ENCODE measurements around the gene NPDC1.

NPDC1 gene

GRCh38 chr9:137025517-137025966, 20.4 kb downstream of the NPDC1 start:
- H3K4me3 ChIP-seq (ENCODE audit: low read depth, low read length) = no peak overlapping the region
- POLR2A ChIA-PET = no interaction called here
- no peak for DNase-seq (ENCODE audit: low read depth, low spot score)
- CTCF ChIA-PET = interaction anchor here (1.3 to 14.2 kb wide), 6 partner anchors 10 to 182 kb away, joined by 4 to 310 read pairs (median 48); partner anchors contain the start of genes AJM1, C8G, ENTPD2 and SAPCD2
- no peak for TF ChIP-seq CTCF (IDR thresholded peaks at IDR 0.05; ENCODE audit: insufficient read depth, low read length, missing control alignments)

GRCh38 chr9:137023583-137023991, 22.4 kb downstream of the NPDC1 start:
- TF ChIP-seq CTCF (IDR thresholded peaks at IDR 0.05; ENCODE audit: insufficient read depth, low read length, missing control alignments) = no peak
- ChIA-PET POLR2A (no interaction called here), CTCF (interaction anchor here (11.2 kb wide), 1 partner anchor 12 kb away, joined by 97 read pairs; no protein-coding TSS in a partner anchor)
- H3K4me3 ChIP-seq (ENCODE audit: low read depth, low read length) = no peak overlapping the region
- DNase-seq (ENCODE audit: low read depth, low spot score) = no peak

GRCh38 chr9:137023157-137023556, 22.8 kb downstream of the NPDC1 start:
- CTCF ChIA-PET = interaction anchor here (1.0 to 11.2 kb wide), 2 partner anchors 13 to 75 kb away, joined by 3 to 97 read pairs; no protein-coding TSS in a partner anchor
- no peak for DNase-seq (ENCODE audit: low read depth, low spot score)
- POLR2A ChIA-PET = no interaction called here
- H3K4me3 ChIP-seq (ENCODE audit: low read depth, low read length) = no peak overlapping the region
- no peak for TF ChIP-seq CTCF (IDR thresholded peaks at IDR 0.05; ENCODE audit: insufficient read depth, low read length, missing control alignments)

- no peak for DNase-seq (ENCODE audit: low read depth, low spot score)
- no peak for TF ChIP-seq CTCF (IDR thresholded peaks at IDR 0.05; ENCODE audit: insufficient read depth, low read length, missing control alignments)
- POLR2A ChIA-PET = no interaction called here
- CTCF ChIA-PET = interaction anchor here (1.0 to 11.2 kb wide), 2 partner anchors 13 to 75 kb away, joined by 3 to 97 read pairs; no protein-coding TSS in a partner anchor
- no peak overlapping the region for H3K4me3 ChIP-seq (ENCODE audit: low read depth, low read length)
These were observed 23.3 kb downstream of the NPDC1 start for GRCh38 chr9:137022662-137023008.

- H3K4me3 ChIP-seq (ENCODE audit: low read depth, low read length) = no peak overlapping the region
- ChIA-PET CTCF (interaction anchor here (1.0 to 11.2 kb wide), 4 partner anchors 8 to 74 kb away, joined by 3 to 97 read pairs (median 16); partner anchors contain the start of genes ABCA2 and FUT7), POLR2A (interaction anchor here (0.6 kb wide), 1 partner anchor 150 kb away, joined by 3 read pairs; no protein-coding TSS in a partner anchor)
- no peak for DNase-seq (ENCODE audit: low read depth, low spot score)
- TF ChIP-seq CTCF (IDR thresholded peaks at IDR 0.05; ENCODE audit: insufficient read depth, low read length, missing control alignments) = no peak
These were observed 23.9 kb downstream of the NPDC1 start for GRCh38 chr9:137021979-137022661.

- H3K4me3 ChIP-seq (ENCODE audit: low read depth, low read length) = no peak overlapping the region
- CTCF ChIA-PET = interaction anchor here (0.8 to 11.2 kb wide), 5 partner anchors 9 to 45 kb away, joined by 3 to 97 read pairs (median 7); partner anchors contain the start of genes ABCA2 and FUT7
- POLR2A ChIA-PET = no interaction called here
- DNase-seq (ENCODE audit: low read depth, low spot score) = no peak
- TF ChIP-seq CTCF (IDR thresholded peaks at IDR 0.05; ENCODE audit: insufficient read depth, low read length, missing control alignments) = no peak
These were observed 24.4 kb downstream of the NPDC1 start for GRCh38 chr9:137021568-137021978.
